Retinal pigment epithelial cell (primary cell): Measurements from ENCODE around the gene ZNF418.

Experiments
- DNase-seq: peaks from one replicate; pipeline ENCODE4 v3.0.0-alpha.2; 2010; ENCODE audit warnings: low read depth
- H3K4me3 ChIP-seq: 2 replicates; pipeline ENCODE4 v1.5.1; 2011; ENCODE audit warnings: mild to moderate bottlenecking, low read length, control low read depth, moderate library complexity
- CTCF ChIP-seq: conservative IDR thresholded peaks from 2 replicates; pipeline ENCODE4 v1.5.1; 2011; ENCODE audit warnings: low read depth, low read length, control low read depth, inconsistent platforms

Gene ZNF418

GRCh38 chr19:57872450-57872849, 62.8 kb downstream of the ZNF418 start:
- TF ChIP-seq CTCF = no peak
- no peak for DNase-seq
- no peak overlapping the region for H3K4me3 ChIP-seq
